SK-N-SH (cell line): ENCODE measurements around the gene BUD31. TPM values are rescaled to one million over a fixed set of nuclear protein-coding genes. Genes with fewer than 3 reads are reported as not detected.

Source experiments
- CTCF ChIA-PET: fragments of 300-600, 350-600 bp; formaldehyde crosslinking; extraction: SDS; loops from one replicate; lab custom pipeline; 2021; lab: Yijun Ruan, JAX
- POLR2A ChIA-PET: fragments of 350-600 bp; sonication (Branson Sonifier 250); formaldehyde crosslinking; extraction: SDS; loops from one replicate; lab custom pipeline; 2020; ENCODE audit warnings: antibody characterized with exemption, inconsistent platforms; lab: Yijun Ruan, JAX
- DNase-seq: peaks from one replicate; pipeline ENCODE4 v3.0.0; 2012
- H2AFZ ChIP-seq: fragments of 200-600 bp; sonication (generic); 2 replicates; pipeline ENCODE4 v1.8.1; 2016; ENCODE audit warnings: antibody characterized with exemption, mild to moderate bottlenecking, low read depth
- H3F3A ChIP-seq: fragments of 200-600 bp; sonication (generic); replicated peaks from 2 replicates; pipeline ENCODE3; 2016; ENCODE audit warnings: antibody characterized with exemption, mild to moderate bottlenecking; ENCODE audit not compliant: insufficient read depth
- H3K27ac ChIP-seq, 2 experiments: fragments of 200-500 bp in 1 of 2; fragments of 200-600 bp in 1 of 2; sonication (Bioruptor generic) in 1 of 2; sonication (generic), shearing (Covaris generic) in 1 of 2; 2 replicates each; pipeline versions ENCODE4 v1.5.1 to v1.6.1; 2014 to 2016; ENCODE audit warnings: low read depth in 2 of 2, inconsistent platforms in 1 of 2, low read length in 1 of 2, mild to moderate bottlenecking in 1 of 2, mixed read lengths in 1 of 2
- H3K27me3 ChIP-seq: fragments of 200-600 bp; sonication (generic), shearing (Covaris generic); 2 replicates; pipeline ENCODE4 v1.6.1; 2016; ENCODE audit warnings: mixed run types; ENCODE audit not compliant: insufficient read depth
- H3K36me3 ChIP-seq, 2 experiments: fragments of 200-500 bp in 1 of 2; fragments of 200-600 bp in 1 of 2; sonication (Bioruptor generic) in 1 of 2; sonication (generic) in 1 of 2; replicated peaks in 1 of 2; 2 replicates each; pipeline versions ENCODE3 to v1.5.1; 2014 to 2016; ENCODE audit warnings: low read length in 1 of 2, mild to moderate bottlenecking in 1 of 2; ENCODE audit not compliant: insufficient read depth in 2 of 2, control insufficient read depth in 1 of 2
- H3K4me1 ChIP-seq, 2 experiments: fragments of 200-500 bp in 1 of 2; fragments of 200-600 bp in 1 of 2; sonication (Bioruptor generic) in 1 of 2; sonication (generic), shearing (Covaris generic) in 1 of 2; 2 replicates each; pipeline versions ENCODE4 v1.5.1 to v1.6.1; 2014 to 2016; ENCODE audit warnings: low read depth in 1 of 2, low read length in 1 of 2, mixed run types in 1 of 2; ENCODE audit not compliant: insufficient read depth in 2 of 2, control insufficient read depth in 1 of 2
- H3K4me2 ChIP-seq: fragments of 200-600 bp; sonication (generic), shearing (Covaris generic); 2 replicates; pipeline ENCODE4 v1.6.1; 2017; ENCODE audit warnings: mixed run types
- H3K4me3 ChIP-seq, 2 experiments: fragments of 200-500 bp in 1 of 2; fragments of 200-600 bp in 1 of 2; sonication (Bioruptor generic) in 1 of 2; sonication (generic), shearing (Covaris generic) in 1 of 2; 2 replicates each; pipeline versions ENCODE4 v1.5.1 to v1.8.1; 2014 to 2016; ENCODE audit warnings: low read depth in 2 of 2, inconsistent platforms in 1 of 2, low read length in 1 of 2, mild to moderate bottlenecking in 1 of 2, mixed read lengths in 1 of 2, moderate library complexity in 1 of 2
- H3K79me2 ChIP-seq: fragments of 200-600 bp; sonication (generic); 2 replicates; pipeline ENCODE4 v1.8.1; 2017; ENCODE audit warnings: mild to moderate bottlenecking; ENCODE audit not compliant: insufficient read depth
- H3K9ac ChIP-seq: fragments of 200-600 bp; sonication (generic); 2 replicates; pipeline ENCODE4 v1.6.1; 2017; ENCODE audit warnings: mixed run types
- H3K9me2 ChIP-seq: fragments of 200-600 bp; sonication (generic); 2 replicates; pipeline ENCODE4 v1.6.1; 2017; ENCODE audit warnings: mixed run types
- H3K9me3 ChIP-seq: fragments of 200-600 bp; sonication (generic); 2 replicates; pipeline ENCODE4 v1.6.1; 2017; ENCODE audit warnings: mixed run types, mild to moderate bottlenecking, moderate library complexity
- H4K20me1 ChIP-seq: fragments of 200-600 bp; sonication (generic); 2 replicates; pipeline ENCODE4 v1.6.1; 2017; ENCODE audit warnings: mild to moderate bottlenecking, mixed run types; ENCODE audit not compliant: insufficient read depth
- CHD2 ChIP-seq: fragments of 150-350 bp; IDR thresholded peaks from 2 replicates; pipeline ENCODE4 v1.6.1; 2018; ENCODE audit warnings: low read length; ENCODE audit not compliant: partially characterized antibody
- ELF1 ChIP-seq: IDR thresholded peaks from 2 replicates; pipeline ENCODE4 v1.4.0; 2012
- FOSL2 ChIP-seq: IDR thresholded peaks from 2 replicates; pipeline ENCODE4 v1.4.0; 2012; ENCODE audit warnings: low read depth, mild to moderate bottlenecking, moderate library complexity, borderline replicate concordance
- GABPA ChIP-seq: IDR thresholded peaks from 2 replicates; pipeline ENCODE4 v1.4.0; 2012; ENCODE audit warnings: low read depth, mild to moderate bottlenecking
- JUND ChIP-seq: IDR thresholded peaks from 2 replicates; pipeline ENCODE4 v1.4.0; 2012
- NFIC ChIP-seq: IDR thresholded peaks from 2 replicates; pipeline ENCODE4 v1.4.0; 2012; ENCODE audit warnings: borderline replicate concordance
- NRF1 ChIP-seq: IDR thresholded peaks from 2 replicates; pipeline ENCODE4 v1.6.1; 2012; ENCODE audit warnings: low read depth, mild to moderate bottlenecking, low read length
- POLR2AphosphoS5 ChIP-seq: IDR thresholded peaks from 2 replicates; pipeline ENCODE4 v1.6.1; 2012; ENCODE audit warnings: low read depth, low read length
- RCOR1 ChIP-seq: fragments of 150-350 bp; IDR thresholded peaks from 2 replicates; pipeline ENCODE4 v1.6.1; 2017; ENCODE audit warnings: antibody characterized with exemption, low read length
- RFX5 ChIP-seq: IDR thresholded peaks from 2 replicates; pipeline ENCODE4 v1.6.1; 2012; ENCODE audit warnings: mild to moderate bottlenecking, improper control_type of control experiment, low read length
- RXRA ChIP-seq: IDR thresholded peaks from 2 replicates; pipeline ENCODE4 v1.4.0; 2012; ENCODE audit warnings: low read depth, mild to moderate bottlenecking, borderline replicate concordance
- SIN3A ChIP-seq: IDR thresholded peaks from 2 replicates; pipeline ENCODE4 v1.6.1; 2012; ENCODE audit warnings: low read depth, mild to moderate bottlenecking, low read length, moderate library complexity, borderline replicate concordance
- SMC3 ChIP-seq: IDR thresholded peaks from 2 replicates; pipeline ENCODE4 v1.6.1; 2012; ENCODE audit warnings: low read depth, low read length, improper control_type of control experiment
- TAF1 ChIP-seq: IDR thresholded peaks from 2 replicates; pipeline ENCODE4 v1.6.1; 2012; ENCODE audit warnings: low read depth, mild to moderate bottlenecking, low read length, moderate library complexity, borderline replicate concordance
- YY1 ChIP-seq: IDR thresholded peaks from 2 replicates; pipeline ENCODE4 v1.4.0; 2012; ENCODE audit warnings: low read depth, mild to moderate bottlenecking
- WGBS: methylation state at CpG from one replicate; pipeline ENCODE4 v1.1.6; 2017; ENCODE audit warnings: low lambda C conversion rate; 5-methylcytosine and 5-hydroxymethylcytosine counted together
- polyA plus RNA-seq, 3 experiments: library from polyadenylated mRNA; depleted of rRNA; stranded (reverse); fragments of >200 nt; gene quantifications; 2 replicates each; pipeline ENCODE4 v1.2.3, GENCODE V29; 2012
- TF ChIP-seq, protein P1 (sequence below): IDR thresholded peaks from 2 replicates; pipeline ENCODE4; 2012
- TF ChIP-seq, protein P2 (sequence below): fragments of 150-350 bp; IDR thresholded peaks from 2 replicates; pipeline ENCODE4 v1.6.1; 2017; ENCODE audit warnings: antibody characterized with exemption, low read length, low read depth, borderline replicate concordance
- TF ChIP-seq, protein P3 (sequence below): IDR thresholded peaks from 2 replicates; pipeline ENCODE4 v1.4.0; 2012; ENCODE audit warnings: low read depth
- TF ChIP-seq, protein P4 (sequence below): IDR thresholded peaks from 2 replicates; pipeline ENCODE4 v1.4.0; 2012; ENCODE audit warnings: low read depth, borderline replicate concordance

The BUD31 gene
- polyA plus RNA-seq, 1 of the 3 experiments (the other 2 are of a cell fraction), result 162 TPM

DNA sequence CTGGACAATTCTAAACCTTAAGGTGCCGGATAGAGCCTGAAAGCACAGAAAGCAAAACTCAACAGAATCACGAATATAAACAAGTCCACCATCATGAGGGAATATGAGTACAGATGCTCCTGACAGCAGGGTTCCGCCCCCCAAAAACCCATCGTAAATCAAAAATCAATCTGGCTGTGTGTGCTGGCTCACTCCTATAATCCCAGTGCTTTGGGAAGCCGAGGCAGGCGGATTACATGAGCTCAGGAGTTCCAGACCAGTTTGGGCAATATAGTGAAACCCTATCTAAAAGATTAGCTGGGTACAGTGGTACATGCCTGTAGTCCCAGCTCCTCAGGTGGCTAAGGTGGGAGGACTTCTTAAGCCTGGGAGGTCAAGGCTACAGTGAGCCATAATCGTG, 12.2 kb downstream of the BUD31 start:
- Histone ChIP-seq H3K36me3 (peaks cover 59 to 68% of the 10 kb centered on the region in 2 experiments), H3K4me1 (no peaks in the 10 kb centered on the region), H3K9me2 (no peaks in the 10 kb centered on the region), H3K4me3 (no peak overlapping the region), H3K79me2 (peaks cover 12% of the 10 kb centered on the region; the same call in 1 of the 2 replicates), H3K9ac (no peak overlapping the region), H3K4me2 (no peak overlapping the region), H3F3A (peaks cover 14% of the 10 kb centered on the region), H3K27me3 (no peaks in the 10 kb centered on the region), H2AFZ (no peak overlapping the region), H3K9me3 (no peaks in the 10 kb centered on the region), H4K20me1 (peaks cover 3% of the 10 kb centered on the region; the same call in 1 of the 2 replicates), H3K27ac (no peak overlapping the region)
- TF ChIP-seq, protein P1, sequence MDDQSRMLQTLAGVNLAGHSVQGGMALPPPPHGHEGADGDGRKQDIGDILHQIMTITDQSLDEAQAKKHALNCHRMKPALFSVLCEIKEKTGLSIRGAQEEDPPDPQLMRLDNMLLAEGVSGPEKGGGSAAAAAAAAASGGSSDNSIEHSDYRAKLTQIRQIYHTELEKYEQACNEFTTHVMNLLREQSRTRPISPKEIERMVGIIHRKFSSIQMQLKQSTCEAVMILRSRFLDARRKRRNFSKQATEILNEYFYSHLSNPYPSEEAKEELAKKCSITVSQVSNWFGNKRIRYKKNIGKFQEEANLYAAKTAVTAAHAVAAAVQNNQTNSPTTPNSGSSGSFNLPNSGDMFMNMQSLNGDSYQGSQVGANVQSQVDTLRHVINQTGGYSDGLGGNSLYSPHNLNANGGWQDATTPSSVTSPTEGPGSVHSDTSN, result no peak
- TF ChIP-seq NFIC, result no peak
- TF ChIP-seq NRF1, result no peak
- TF ChIP-seq, protein P2, sequence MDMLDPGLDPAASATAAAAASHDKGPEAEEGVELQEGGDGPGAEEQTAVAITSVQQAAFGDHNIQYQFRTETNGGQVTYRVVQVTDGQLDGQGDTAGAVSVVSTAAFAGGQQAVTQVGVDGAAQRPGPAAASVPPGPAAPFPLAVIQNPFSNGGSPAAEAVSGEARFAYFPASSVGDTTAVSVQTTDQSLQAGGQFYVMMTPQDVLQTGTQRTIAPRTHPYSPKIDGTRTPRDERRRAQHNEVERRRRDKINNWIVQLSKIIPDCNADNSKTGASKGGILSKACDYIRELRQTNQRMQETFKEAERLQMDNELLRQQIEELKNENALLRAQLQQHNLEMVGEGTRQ, result no peak
- TF ChIP-seq SMC3, result no peak
- TF ChIP-seq GABPA, result no peak
- no peak for TF ChIP-seq CHD2
- TF ChIP-seq SIN3A, result no peak
- TF ChIP-seq ELF1, result no peak
- no peak for TF ChIP-seq TAF1
- TF ChIP-seq RXRA, result no peak
- TF ChIP-seq YY1, result no peak
- no peak for TF ChIP-seq POLR2AphosphoS5
- no peak for TF ChIP-seq FOSL2
- no peak for TF ChIP-seq RCOR1
- TF ChIP-seq, protein P3, sequence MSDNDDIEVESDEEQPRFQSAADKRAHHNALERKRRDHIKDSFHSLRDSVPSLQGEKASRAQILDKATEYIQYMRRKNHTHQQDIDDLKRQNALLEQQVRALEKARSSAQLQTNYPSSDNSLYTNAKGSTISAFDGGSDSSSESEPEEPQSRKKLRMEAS, result no peak
- TF ChIP-seq RFX5, result no peak
- TF ChIP-seq, protein P4, sequence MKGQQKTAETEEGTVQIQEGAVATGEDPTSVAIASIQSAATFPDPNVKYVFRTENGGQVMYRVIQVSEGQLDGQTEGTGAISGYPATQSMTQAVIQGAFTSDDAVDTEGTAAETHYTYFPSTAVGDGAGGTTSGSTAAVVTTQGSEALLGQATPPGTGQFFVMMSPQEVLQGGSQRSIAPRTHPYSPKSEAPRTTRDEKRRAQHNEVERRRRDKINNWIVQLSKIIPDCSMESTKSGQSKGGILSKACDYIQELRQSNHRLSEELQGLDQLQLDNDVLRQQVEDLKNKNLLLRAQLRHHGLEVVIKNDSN, result no peak
- no peak for TF ChIP-seq JUND
- CTCF ChIA-PET, result no interaction called here
- DNase-seq, result no peak
- WGBS, result 92% methylated on average over 7 of the region's 7 CpGs
- POLR2A ChIA-PET, result interaction anchor here (2.0 kb wide), 1 partner anchor 12 kb away, joined by 10 read pairs; the partner anchor contains the start of genes BUD31 and PDAP1
